GM18861 (cell line): Measurements from ENCODE around the gene STON2.
"Not testable (repeated sequence)": the region's sequence is repeated elsewhere in the genome, so short reads cannot be mapped to it uniquely, and the experiment has no call there.

Experiments used
- ATAC-seq: cut with Tn5 transposase; IDR thresholded peaks from one replicate; pipeline ENCODE4 v1.9.1; 2021; ENCODE audit not compliant: unreplicated experiment

STON2 gene

DNA sequence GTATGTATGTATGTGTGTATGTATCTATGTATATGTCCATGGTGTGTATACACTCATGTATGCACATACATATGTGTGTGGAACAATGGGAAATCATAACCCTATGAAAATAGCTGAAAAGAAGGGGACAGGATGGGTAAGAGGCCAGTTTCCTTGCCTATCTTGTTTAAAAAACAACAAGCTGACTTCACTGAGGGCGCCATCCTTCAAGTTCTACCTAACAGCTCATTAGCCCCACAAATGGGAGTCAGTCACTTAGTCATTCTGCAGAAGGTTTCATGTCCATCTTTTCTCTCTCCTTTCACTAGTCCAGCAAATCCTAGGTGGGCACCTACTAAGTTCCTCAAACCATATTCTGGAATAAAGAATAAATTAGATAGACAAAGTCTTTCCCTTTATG, 14.7 kb downstream of the STON2 start:
- ATAC-seq, result no peak

DNA sequence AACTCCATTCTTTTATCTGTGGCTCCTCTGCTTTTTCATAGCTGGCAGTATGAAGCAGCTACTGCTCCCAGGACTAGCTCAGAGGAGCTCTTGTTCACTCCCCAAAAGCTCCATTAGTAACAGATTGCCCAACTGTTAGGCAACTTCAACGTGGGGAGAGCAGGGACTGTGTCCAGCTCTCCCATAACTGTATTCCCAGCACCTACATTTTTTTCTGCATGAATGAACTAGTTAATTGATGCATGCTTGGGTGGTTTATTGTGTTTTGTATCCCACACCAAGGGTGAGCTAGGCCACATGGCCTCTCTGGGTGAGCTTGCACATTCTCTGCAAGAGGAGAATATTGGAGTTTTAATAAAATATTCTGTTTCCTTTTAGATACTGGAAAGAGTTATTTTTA, 15.2 kb downstream of the STON2 start:
- ATAC-seq, result no peak

DNA sequence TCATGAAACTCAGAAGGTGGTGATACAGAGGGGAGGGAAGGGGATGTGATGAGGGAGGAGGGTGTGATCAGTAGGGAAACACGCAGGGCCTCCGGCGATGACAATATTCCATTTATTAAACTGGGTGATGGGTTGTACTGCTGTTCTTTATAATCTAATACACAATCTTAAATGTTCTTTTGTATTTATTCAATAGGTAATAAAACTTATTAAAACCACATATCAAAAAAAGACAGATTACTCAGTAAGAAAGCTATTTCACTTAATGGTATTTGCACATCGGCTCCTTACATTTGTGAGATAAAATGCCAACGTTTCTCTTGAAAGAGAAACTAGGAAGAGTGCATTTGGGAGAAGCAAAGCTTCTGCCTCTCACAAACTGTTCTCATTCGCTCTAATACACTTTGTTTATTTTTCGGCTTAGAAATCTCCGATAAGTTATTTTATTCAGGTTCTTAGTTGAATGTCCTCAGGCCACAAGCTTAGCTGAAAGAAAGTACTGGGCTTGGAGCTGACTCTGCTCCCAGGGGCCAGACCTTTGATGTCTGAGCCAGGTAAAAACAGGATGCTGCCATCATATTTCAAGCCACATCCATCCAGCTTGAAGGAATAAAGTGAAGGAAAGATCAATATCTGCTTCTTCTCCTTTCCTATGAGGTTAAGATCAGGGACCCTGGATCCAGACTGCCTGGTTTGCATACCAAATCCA, 17.5 kb downstream of the STON2 start:
- ATAC-seq, result no peak

DNA sequence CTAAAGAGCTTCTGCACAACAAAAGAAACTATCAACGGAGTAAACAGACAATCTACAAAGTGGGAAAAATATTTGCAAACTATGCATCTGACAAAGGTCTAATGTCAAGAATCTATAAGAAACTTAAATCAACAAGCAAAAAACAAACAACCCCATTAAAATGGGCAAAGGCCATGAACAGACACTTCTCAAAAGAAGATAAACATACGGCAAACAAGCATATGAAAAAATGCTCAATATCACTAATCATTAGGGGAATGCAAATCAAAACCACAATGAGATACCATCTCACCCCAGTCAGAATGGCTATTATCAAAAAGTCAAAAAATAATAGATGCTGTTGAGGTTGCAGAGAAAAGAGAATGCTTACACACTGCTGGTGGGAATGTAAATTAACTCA, 20.1 kb downstream of the STON2 start:
- ATAC-seq, result not testable (repeated sequence)

DNA sequence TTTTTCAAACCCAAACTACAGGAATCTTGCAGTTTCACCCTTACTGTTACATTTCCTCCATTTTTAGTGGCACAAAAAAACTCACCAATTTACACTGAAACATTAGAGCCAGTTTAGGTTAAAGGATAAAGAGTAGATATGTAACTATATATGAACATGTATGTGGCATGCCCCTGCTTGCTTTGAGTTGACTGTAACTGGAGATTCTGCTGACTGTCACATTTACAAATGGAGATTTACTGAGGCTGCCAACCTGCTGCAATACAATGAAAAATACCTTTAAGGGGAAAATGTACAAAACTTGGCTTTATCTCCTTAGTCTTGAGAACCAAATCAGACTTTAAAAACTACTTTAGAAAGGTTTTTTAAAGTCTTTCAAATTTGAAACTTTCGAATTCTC, 28.3 kb downstream of the STON2 start:
- no peak for ATAC-seq

DNA sequence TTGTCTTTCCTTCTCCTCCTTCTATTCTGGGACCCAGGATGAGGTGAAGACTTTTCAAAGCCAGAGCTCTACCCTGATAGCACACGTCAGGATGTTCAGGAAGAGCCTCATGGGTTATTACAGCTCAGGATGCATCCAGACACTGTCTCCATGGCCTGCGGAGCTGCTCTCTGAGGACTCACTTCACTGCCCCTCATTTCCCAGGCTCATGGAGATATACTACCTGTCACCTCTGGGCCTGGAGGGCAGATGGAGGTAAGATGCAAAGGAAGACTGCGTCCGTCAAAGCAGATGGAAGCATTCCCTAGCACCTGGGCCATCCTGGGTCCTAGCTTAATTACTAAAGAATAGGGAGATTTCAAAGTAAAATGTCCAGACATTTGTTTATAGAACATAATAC, 32.6 kb downstream of the STON2 start:
- no peak for ATAC-seq

DNA sequence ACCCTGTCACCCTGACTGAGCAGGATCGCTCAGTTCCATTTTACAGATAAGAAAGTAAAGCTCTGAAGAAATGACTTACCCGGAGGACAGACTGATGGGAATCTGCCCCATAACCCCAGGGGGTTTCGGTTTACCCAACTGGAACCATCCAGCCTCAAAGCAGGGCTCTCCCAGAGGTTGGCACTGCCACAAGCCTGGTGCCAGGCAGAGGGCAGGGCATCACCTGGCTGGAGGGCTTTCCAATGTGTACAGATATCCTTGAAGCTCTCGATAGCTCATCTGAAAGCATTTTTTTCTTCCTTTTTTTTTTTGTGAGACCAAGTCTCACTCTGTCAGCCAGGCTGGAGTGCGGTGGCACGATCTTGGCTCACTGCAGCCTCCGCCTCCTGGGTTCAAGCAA, 33.2 kb downstream of the STON2 start:
- ATAC-seq, result no peak

DNA sequence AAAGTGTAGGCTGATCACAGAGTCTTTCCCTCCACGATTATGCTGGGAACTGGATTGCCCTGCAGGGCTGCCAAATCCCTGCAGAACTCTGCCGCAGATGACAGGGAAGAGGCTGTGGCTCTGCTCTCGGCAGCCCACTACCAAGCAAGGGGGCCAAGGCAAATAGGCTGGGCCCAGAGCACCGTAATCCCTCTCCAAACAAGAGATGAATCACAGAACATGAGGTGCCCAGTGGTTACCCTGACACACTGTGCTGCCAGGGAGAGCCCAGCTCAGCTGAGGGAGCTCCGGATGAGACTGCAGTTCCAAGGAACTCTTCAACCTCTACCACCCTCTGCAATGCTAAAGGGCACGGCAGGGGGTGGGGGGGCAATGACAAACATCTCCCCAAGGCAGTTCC, 33.9 kb downstream of the STON2 start:
- no peak for ATAC-seq

DNA sequence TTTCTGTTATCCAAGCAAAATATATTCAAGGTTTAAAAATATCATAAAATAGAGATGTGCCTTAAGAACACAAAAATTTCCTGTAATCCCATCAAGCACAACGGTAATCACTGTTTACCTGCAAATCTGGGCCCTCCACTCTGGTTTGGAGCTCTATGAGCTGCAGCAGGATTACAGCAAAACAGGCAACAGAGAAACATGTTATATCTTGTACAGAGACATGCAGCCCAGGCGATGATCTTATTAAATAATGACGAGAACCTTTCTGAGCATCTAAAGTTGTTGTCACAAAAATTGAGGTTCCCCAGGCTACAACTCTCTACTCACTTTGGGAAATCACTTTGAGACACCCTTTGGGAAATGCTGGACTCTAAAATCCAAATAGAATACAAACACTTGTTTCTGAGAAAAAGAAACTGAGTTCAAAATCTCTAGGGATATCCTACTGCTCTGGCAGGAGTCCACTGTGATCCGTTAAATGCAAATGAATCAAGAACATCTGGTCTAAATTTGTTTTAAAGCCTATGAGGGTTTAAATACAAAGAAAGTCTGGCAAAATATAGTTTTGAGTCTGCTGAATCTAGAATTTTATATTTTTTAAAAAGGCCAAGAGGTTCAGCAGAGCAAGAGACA, 36.3 kb downstream of the STON2 start:
- no peak for ATAC-seq

DNA sequence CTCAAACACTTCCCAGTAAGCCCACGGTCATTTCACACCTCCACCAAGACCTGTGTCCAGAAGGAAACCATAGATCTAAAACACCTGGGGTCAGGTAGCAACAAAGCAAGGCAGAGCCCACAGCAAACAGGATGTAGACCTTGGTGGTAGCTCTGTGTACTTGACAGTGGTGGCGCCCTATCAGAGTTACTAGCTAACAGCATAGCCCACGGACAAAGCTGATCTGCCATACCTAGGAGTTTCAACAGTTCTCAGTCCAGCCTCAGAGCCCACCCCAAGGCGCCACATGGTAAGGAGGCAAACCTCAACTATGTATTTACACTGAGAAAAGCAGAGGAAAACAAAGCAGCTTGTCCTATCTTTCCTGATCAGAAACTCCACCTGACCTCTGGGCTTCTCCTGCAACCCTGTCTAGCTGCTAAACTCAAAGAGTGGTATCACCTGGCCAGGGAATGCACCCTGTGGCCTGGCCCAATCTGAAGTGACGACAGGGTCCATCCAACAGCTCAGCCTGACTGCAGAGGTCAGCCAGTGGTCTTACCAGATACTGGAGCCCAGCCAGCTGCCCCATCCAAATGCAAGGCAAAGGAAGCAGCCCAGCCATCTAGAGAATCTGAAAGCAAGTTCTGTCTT, 46.3 kb downstream of the STON2 start:
- no peak for ATAC-seq

DNA sequence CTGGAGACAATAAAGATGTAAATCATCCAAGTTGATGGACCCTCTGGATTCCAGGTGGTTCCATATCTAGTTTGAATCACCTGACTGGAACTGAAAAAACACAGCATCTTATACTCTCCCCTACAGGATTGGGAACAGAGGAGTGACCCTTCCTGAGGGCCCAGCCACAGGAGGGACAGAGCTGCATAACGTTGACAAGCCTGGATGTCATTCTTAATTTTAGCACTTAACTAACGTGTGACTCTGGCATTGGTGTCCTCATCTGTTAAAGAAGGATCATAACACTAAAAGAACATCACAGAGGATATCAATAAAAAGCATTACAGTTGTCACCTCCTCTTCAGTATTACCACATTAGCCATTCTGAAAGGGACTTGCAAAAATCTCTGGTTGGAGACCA, 47.7 kb downstream of the STON2 start:
- ATAC-seq, result no peak

DNA sequence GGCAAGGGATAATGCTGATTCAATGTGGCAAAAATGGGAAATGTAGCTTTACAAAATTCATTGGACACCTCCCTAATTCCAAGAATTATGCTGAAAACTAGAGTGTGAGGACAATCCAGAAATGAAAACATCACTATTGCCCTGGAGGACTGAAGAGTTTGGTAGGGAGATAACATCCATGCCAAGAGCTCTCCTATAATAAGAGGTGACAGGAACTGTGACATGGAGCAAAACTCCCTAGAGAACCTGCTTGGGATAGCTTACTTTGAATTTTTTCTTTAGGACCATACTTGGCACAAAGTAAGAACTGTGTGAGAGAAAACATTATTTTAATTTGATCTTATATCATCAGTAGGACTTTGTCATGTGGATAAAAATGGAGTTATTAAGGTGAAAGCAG, 48.9 kb downstream of the STON2 start:
- no peak for ATAC-seq

DNA sequence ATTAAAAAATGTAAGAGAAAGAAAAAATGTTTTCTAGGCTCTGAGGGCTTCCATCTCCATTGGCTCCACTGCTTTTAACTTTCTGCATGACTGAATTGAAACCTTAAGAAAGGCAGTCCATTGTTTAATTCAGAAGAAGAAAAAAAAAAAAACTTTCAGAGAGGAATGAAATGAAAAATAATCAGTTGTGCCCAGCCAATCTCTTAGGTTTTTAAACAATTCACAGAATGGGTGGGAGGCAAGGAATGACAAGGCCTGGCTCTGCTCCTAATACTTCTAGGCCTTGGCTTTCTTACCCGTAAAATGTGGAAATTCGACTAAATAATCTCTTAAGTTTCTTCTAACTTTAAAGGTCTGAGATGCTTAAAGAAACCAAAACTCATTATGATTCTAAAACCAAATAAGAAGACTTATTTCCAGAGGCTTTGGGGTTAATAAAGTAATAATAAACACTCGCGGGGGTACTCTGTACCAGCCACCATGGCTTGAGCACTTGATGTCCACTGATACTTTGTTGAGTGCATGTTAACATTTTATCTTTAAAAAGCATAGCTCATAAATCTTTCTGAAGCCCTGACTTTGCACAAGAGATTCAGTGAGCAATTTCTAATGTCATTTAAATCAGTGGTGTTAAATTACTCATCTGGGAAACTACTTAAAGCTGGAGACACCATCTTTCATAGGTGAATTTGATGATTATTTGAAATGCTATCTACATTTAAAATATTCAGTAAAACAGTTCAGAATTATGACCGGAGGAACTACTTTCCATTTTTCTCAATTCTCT, 49.6 kb downstream of the STON2 start:
- no peak for ATAC-seq

DNA sequence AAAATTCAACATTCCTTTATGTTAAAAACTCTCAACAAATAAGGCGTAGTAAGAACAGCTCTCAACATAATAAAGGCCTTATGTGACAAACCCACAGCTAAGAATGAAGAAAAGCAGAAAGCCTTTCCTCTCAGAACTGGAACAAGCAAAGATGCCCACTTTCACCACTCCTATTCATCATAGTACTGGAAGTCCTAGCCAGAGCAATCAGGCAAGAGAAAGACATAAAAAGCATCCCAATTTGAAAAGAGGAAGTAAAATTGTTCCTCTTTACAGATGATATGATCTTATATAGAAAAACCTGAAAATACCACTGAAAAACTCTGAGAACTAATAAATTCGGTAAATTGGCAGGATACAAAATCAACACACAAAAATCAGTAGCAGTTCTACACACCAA, 52.1 kb downstream of the STON2 start:
- ATAC-seq, result no peak

DNA sequence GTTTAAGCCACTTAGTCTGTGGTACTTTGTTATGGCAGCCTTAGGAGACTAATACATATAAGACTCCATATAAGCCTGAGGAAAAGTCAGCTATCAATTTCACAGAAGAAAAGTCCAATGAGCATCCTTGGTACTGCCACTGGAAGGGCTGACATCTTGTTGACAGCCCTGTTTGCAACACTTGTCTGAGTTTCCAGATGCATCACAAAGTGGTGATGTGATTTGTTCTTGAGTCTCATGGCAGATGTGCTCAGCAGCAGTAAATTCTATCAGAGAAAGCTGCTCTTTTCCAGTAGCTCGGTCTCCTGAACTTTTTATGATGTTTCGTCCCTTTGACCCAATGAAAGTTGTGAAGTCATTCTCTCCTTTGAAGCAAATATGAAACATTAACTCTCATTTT, 54.3 kb downstream of the STON2 start:
- ATAC-seq, result no peak

DNA sequence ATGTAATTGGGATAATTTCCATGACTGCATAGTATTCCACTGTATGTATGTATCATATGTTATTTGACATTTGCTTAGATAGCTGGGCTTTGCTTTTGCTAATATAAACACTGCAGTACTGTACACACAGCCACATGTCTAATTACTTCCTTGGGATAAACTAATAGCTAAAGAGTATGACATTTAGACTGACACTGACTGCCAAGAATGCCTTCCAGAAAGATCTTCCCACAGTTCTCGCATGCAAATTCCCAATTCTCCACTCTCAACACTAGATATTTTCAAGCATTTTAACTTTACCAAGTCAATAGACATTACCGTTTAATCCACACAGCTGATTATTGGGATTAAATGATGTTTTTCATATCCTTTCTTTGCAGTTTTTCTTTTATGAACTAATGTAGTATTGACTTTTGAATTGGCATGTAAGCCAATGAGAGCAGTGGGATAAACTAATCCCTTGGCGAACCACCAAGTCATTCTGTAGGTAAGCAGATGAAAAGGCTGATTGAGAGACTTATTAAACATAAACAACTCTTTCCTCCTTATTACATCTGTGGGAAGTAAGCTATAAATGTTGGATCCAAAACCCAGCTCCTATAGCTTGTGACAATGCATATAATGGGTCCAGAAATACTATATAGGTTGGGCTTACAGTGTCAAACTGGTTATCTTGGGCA, 55.5 kb downstream of the STON2 start:
- no peak for ATAC-seq

DNA sequence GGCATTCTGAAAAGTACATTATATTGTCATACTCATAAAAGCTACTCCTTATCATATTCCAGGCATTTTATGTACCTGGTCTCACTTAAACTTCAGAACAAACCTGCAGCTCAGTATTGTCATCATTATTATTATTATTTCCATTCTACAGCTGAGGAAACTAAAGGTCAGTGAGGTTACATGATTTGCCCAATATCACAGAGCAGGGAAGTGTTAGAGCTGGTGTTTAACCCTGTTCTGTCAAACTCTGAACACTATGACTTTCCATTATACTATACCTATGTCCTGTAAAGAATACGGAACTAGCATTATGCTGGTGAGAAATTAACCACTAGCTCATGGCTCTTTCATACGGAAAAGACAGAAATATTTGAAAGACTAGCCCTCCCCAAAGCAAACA, 56.4 kb downstream of the STON2 start:
- ATAC-seq, result no peak

DNA sequence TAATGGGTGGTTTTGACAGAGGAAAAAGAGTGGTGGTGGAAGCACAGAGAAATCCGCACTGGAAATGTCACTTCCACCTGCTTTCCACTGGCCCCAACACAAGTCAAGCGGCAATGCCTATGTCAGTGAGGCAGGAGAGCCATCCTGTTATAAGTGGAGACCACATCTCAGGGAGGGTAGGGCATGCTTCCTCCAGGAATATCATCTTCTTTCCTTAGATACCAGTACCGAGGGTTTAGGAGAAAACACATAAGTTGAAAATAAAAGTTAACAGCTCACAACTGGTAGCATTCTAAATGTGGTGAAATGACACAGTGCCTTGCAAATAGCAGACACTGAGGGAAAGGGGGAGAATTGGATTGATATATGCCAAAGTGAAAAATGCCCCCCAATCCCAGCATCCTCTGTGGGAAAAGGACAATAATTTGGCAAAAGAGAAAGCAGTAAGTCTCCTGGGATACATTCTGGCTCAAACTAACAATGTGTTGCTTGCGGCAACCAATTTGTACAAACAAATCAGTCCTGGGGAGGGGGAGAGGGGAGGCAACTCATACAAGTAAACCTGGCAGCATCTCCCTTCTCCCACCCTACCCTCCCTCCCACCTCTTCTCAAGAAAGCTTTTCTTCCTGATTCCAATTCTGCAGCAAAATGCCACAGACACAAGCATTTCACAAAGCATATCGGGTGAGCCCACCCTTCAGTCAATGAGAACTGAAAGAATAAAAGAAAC, 57.1 kb downstream of the STON2 start:
- ATAC-seq, result no peak

DNA sequence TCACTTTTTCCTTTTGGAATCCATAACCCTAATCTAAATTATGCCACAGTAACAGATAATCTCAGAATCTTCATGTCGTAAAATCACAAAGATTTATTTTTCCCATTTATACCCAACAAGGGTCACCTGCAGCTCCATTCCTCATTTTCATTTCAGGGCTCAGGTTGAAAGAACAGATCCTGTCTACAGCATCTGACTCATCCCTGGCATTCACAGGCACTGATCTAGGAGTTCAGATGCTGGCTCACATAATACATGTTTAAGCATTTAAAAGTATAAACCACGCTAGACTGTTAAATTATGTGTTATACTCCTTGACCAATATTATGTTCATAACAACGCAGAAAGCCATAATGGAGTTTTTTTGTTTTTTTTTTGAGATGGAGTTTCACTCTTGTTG, 58.3 kb downstream of the STON2 start:
- ATAC-seq, result no peak

DNA sequence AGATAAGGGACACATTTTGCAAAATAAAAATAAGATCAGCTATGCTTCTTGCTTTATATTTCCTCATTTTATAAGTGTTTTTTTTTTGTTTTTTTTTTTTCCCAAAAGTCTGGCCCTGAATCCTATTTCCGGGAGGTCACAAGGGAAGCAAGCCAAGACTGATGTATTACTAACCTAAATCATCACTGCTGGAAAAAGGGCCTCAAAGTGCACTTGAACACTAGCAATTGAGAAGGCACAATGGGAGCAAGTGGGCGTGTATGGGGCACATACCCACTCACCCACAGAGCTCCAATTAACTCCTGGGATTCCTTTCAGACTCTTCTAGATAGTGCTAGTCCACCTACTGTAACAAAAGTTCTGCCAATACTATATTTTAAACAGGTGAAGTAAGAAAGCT, 58.8 kb downstream of the STON2 start:
- no peak for ATAC-seq

DNA sequence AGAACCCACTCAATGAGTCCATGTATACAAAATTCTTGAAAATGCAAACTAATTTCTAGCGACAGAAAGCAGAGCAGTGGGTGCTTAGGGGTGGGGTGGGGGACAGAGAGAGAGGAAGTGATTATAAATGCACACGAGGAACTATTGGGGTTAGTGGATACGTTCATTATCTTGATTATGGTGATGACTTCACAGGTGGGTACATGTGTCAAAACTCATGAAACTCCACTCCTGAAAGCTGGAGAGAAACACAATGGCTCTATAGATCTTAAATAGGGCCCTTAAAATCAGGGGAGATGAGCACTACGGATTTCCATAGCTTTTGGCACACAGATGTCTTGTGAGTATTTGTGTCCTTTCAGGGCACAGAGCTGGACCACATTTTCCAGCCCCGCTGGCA, 59.9 kb downstream of the STON2 start:
- no peak for ATAC-seq
